Stimulated activated CD8-positive, alpha-beta memory T cell treated with anti-CD3 and anti-CD28 coated beads, Interleukin-12 subunit alpha, Interleukin-12 subunit beta, amount 100 ng/mL, for 4 hours (primary cell): ENCODE results near the gene HARBI1.

Experiments used
- DNase-seq: peaks from one replicate; pipeline ENCODE4 v3.0.0-alpha.2; 2020; ENCODE audit warnings: low read depth

The HARBI1 gene

DNA sequence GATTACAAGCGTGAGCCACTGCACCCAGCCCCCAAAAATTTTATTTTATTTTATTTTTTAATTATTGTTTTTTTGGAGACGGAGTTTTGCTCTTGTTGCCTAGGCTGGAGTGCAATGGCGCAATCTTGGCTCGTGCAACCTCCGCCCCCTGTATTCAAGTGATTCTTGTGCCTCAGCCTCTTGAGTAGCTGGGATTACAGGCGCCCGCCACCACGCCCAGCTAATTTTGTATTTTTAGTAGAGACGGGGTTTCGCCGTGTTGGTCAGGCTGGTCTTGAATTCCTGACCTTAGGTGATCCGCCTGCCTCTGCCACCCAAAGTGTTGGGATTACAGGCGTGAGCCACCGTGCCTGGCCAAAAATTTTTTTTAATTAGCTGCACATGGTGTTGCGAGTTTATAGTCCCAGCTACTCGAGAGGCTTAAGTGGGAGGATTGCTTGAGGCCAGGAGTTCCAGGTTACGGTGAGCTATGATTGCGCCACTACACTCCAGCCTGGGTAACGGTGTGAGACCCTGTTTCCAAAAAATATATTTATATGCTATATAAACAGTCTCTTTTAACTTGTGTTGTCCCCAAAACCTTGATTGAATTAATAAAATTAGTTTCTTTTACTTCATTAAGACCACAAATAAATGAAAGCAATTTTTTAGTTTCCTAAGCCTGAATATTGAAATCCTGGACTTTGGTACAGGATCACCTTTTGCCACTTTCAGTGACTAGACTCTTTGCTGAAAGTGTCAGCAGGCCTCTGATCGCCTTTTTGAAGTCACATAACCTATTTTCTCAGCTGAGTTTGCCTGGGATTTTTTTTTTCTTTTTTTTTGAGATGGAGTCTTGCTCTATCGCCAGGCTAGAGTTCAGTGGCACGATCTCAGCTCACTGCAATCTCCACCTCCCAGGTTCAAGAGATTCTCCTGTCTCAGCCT, 16.5 kb upstream of the HARBI1 start:
- no peak for DNase-seq

DNA sequence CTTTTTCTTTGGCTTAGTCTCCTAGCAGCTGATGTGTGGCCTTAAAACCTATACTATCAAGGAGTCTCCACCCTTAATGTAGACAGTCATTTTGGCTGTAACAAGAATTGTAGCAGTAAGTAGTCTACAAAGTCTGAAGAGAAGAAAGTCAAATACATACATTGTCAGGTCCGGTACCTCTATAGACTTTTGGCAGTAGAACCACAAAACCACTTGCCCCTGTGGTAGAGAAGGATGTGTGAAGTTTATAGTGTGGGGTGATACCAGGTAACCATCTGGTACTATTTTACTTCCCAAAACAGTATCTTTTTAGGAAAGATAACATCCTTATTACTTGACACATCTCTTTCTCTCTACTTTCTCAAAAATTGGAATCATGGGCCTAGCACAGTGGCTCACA, 15.5 kb upstream of the HARBI1 start:
- no peak for DNase-seq

DNA sequence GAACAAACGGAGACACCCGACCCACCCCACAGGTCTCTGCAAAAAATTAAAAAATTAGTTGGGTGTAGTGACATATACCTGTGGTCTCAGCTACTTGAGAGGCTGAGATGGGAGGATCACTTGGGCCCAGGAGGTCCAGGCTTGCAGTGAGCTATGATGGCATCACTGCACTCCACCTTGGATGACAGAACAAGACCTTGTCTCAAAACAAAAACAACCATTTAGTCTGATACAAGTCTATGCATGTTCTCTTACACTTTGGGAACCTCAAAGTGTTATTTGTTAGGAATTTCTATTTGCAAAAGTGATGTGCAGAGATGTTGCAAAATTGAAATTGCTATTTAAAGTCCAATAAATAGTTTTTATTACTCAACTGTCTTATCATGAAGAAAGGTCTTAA, 14.6 kb upstream of the HARBI1 start:
- no peak for DNase-seq

DNA sequence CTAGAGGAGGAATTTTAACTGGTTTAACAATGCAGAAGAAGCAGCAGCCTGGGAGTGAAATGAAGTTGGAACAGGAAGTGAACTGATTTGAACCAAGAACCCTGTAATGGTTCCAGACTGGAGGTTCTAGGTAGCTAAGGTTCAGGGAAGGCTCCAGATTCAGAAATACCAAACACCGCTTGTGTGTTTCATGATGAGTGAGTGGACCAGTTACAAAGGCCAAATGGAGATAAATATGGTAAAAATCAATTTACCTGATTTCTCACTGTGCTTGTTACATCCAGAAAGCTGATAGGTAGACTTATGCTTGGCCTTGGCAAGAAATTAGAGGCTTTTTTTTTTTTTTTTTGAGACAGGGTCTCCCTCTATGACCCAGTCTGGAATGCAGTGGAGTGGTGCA, 13.2 kb upstream of the HARBI1 start:
- DNase-seq = no peak

GRCh38 chr11:46628961-46629360, 11.9 kb upstream of the HARBI1 start:
- DNase-seq = no peak

GRCh38 chr11:46625406-46625805, 8.4 kb upstream of the HARBI1 start:
- no peak for DNase-seq

- no peak for DNase-seq
These were observed 1.8 kb upstream of the HARBI1 start for GRCh38 chr11:46618837-46619236.

DNA sequence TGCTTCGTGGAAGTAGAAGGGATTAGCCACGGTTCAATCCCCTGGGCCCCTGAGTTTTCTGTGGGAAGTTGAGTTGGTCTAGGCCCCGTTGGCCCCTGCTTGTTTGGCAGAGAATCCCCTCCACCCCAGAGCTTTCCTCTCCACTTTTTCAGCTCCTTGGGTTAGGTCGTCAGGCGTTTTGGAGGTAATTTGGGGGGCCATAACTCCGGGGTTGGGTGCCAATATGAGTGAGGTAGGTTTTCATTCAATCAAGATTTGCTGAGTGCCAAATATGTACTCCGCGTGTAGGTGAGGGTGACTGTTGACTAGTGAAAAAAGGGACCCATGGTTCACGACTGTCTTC, 916 bp upstream of the HARBI1 start:
- DNase-seq = no peak

DNA sequence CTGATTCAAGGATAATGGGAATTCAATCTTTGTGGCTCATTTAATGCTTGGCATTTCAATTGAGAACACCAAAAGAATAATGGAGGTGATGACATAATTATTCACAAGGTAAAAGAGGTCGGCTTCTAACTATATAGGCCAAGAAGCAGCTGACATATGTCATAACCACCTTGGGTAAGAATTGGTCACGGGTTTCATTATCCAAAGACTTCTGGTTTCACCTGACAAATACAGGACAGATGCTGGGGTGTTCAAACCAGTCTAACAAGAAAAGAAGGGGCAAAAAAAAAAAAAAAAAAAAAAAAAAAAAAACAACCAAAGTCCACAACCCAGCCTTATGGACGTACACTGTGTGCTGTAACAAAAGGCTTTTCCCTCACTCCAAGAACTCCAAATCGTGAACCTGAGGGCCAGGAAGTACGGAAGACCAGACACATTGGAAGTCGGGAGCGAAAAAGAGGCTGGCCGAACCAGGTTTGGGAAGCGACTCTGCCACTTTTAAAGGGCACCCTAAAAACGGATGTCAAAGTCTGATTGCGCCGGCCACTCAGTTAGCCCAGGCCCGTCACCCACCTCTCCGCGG, 385 bp downstream of the HARBI1 start:
- DNase-seq = no peak

- no peak for DNase-seq
These were observed 1.3 kb downstream of the HARBI1 start for GRCh38 chr11:46615756-46616155.

DNA sequence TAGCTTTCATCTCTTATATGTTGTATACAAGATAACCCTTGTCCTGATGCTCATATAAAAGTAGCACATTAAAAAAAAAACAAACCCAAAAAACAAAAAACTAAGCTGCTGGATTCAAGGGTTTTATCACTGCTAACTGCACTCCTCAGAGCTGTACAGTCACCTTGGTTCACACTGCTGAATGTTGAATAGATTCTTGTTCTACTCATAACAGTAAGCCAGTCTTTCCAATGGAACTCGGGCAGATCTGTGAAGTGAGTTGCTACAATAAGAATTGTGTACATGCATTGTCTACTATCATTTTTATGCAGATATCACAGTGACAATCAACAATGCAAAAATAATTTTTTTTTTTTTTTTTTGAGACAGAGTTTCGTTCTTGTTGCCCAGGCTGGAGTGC, 4.7 kb downstream of the HARBI1 start:
- no peak for DNase-seq

DNA sequence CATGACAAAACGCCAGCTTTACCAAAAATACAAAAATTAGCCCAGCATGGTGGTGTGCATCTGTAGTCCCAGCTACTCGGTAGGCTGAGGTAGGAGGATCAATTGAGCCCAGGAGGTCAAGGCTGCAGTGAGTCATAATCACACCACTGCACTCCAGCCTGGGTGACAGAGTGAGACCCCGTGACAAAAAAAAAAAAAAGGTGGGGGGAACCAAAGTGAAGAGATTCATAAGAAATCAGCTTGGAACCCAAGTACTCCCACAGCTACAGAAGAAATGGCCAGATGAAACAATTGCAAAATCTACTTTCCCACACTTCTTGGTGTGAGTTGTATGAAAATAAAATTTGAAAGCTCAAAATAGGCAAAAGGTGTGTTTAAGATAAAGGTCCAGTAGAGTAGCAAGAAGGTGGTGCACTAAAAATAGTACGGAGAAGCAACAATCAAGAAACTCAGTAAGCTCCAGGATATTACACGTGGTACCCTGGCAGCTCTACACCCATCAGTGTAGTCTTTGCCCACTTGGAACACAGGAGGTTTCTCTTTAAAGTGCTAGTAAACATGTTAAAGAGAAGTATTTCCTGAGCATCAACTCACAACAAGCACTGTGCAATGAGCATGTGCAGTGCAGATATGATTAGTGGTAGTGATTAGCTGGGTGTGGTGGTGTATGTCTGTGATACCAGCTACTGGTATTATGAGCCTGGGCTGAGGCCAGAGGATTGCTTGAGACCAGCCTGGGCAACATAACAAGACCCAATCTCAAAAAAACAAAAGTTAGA, 5.3 kb downstream of the HARBI1 start:
- DNase-seq = no peak

DNA sequence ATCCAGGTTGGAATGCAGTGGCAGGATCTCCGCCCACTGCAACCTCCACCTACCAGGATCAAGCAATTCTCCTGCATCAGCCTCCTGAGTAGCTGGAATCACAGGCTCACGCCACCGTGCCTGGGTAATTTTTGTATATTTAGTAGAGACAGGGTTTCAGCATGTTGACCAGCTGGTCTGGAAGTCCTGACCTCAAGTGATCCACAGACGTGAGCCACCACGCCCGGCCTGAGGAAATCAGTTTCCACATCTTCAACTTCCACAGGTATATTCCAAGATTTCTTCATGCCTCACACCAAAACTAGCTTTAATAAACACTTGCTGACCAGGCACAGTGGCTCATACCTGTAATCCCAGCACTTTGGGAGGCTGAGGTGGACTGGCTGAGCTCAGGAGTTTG, 7.6 kb downstream of the HARBI1 start:
- DNase-seq = no peak

DNA sequence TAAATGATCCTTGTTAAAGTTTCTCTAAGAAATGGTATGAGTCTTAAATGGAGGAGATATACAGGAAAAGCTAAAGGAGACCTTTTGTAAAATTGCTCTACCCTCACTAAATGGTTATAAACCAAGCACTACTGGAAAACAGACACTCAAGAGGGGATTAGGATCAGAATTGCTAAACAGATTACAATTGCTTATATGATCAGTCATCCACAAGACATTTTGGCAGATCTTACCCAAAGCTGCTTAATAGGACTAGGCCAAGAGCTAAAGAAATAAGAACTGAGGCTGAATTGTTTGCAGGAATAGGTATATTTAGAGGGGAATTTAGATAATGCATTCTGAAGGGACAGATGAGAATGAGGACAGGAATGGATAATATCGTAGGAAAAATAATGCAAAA, 9.5 kb downstream of the HARBI1 start:
- no peak for DNase-seq

DNA sequence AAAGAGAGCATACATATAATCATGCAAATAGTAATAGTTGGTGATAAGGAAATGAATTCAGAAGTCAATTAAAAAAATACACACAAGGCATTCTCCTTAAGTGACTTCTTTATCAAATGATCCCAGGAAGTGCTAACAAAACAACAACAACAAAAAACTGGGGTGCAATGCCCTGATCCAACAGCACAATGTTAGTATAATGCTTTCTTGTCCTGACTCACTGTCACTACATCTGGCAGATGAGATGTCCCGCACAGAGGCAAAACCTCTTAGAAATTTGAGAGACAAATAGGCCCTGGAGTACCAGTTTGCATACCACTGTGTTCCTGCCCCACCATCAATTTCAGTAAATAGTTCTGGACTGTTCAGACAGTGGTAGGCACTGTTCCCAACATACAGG, 12.2 kb downstream of the HARBI1 start:
- DNase-seq = no peak

- no peak for DNase-seq
These were observed 13.2 kb downstream of the HARBI1 start for GRCh38 chr11:46603704-46604308.

- no peak for DNase-seq
These were observed 15.9 kb downstream of the HARBI1 start for GRCh38 chr11:46601129-46601528.

GRCh38 chr11:46600194-46600960, 16.6 kb downstream of the HARBI1 start:
- no peak for DNase-seq

DNA sequence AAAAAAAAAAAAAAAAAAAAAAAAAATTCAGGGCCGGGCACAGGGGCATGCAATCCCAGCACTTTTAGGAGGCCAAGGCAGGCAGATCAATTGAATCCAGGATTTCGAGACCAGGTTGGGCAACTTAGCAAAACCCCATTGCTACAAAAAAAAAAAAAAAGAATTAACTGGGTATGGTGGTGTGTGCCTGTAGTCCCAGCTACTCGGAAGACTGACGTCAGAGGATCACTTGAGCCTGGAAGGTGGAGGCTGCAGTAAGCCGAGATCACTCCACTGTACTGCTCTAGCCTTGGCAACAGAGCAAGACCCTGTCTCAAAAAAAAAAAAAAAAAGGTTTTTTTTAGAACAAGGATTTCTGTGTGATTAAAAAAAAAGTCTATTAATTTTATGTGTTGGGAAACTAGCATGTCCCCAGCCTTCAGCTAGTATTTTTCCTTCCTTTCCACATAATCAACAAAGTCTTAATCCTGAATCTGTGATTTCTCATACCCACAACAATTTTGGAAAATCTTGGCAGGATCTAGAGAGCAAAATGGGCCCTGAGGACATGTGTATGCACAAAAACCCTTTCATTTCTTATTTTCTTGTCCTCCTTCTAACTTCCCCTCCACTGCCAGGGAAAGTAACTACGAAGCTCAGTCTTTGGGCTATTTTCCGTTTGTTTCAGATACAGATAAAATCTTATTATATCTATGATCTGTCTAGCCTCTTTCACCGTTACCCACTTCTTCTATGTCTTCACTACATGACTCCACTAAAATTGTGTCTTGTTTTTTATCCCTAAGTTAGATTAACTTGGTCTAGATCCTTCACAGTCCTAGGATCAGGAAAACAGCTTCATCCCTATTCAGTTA, 17.5 kb downstream of the HARBI1 start:
- DNase-seq = no peak

DNA sequence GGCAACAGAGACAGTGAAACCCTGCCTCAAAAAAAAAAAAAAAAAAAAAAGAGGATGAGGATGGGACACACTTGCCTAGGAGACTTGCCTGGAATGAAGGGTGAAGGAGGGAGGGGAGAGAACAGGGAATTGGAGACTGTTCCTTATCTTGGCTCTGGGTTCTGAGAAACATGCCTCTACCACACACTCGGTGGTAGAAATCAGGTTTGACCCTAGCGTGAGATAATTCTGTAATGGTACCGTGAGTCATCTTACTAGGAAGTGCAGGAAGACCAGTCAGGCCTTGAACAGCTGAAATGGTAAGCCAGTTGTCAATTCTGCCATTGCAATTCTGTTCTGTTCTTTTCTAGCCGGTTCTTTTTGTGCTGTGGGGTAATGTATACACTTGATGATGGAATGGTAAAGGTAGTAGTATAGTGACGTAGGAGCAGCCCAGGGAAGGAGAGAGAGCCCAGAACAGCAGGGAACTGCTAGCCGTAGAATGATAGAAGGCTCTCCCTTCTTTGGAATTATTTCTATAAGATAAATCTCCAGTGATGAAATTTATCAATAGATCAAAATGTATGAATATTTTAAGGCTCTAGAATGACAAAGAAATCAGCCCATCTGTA, 19.3 kb downstream of the HARBI1 start:
- DNase-seq = no peak

GRCh38 chr11:46597155-46597554, 19.9 kb downstream of the HARBI1 start:
- no peak for DNase-seq
